ENCODE results near the gene RIOK2.
"Not testable (repeated sequence)": the region's sequence is repeated elsewhere in the genome, so short reads cannot be mapped to it uniquely, and the experiment has no call there.

The RIOK2 gene

GRCh38 chr5:97171703-97172102, 11.3 kb downstream of the RIOK2 start:
- DNase-seq (ENCODE audit: low read depth in 2 of 3, low spot score in 2 of 3), result no peak

- no peak for DNase-seq (ENCODE audit: low read depth in 2 of 3, low spot score in 2 of 3)
Observed at GRCh38 chr5:97167435-97167834, 15.6 kb downstream of the RIOK2 start.

DNA sequence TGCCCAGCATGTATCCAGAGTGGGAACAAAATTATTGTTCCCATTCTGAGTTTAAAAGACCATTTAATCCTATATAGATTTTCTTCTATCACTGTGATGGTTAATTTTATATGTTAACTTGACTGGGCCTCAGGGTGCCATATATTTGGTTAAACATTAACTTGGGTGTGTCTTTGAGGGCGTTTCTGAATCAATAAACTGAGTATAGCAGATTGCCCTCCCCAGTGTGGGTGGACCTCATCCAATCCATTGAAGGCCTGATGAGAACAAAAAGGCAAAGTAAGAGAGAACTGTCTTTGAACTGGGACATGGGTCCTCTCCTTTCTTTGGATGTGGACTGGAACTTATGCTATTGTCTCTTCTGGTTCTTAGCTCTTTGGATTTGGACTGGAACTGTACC, 17.3 kb downstream of the RIOK2 start:
- no peak for DNase-seq (ENCODE audit: low read depth in 2 of 3, low spot score in 2 of 3)

- DNase-seq (ENCODE audit: low read depth in 2 of 3, low spot score in 2 of 3), result no peak
Observed at GRCh38 chr5:97164846-97165245, 18.2 kb downstream of the RIOK2 start.

DNA sequence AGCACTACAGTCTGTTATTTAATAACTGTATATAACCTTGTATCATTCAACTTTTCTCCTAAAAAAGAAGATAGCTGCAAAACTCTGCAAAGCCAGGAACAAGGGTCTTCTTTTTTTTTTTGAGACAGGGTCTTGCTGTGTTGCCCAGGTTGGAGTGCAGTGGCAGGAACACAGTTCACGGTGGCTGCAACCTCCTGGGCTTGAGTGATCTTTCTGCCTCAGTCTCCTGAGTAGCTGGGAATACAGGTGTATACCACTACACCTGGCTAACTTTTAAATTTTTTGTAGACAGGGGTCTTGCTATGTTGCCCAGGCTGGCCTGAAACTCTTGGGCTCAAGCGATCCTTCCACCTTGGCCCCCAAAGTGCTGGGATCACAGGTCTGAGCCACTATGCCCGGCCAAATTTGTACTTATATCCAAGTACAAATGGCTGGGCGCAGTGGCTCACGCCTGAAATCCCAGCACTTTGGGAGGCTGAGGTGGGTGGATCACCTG, 19.2 kb downstream of the RIOK2 start:
- DNase-seq (ENCODE audit: low read depth in 2 of 3, low spot score in 2 of 3), result no peak

DNA sequence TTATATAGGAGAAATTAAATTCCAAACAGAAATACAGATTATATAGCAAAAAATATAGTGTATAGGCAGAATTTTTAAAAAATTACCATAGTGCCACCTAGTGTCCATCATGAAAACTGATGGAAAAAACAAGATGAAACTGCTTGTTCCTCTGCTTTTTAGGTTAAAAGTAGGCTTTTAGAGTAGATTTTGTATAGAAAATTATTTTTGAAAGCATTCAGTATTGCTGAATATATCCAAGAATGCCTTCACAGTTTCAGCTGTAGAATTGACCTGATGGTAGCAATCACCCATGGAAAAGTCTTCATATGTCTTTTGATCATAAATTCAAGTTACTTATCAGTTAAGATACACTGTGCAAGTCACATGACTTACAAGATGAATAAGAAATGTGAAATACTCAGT, 19.7 kb downstream of the RIOK2 start:
- DNase-seq (ENCODE audit: low read depth in 2 of 3, low spot score in 2 of 3), result no peak

- DNase-seq (ENCODE audit: low read depth in 2 of 3, low spot score in 2 of 3), result no peak
Observed at GRCh38 chr5:97162045-97162444, 21.0 kb downstream of the RIOK2 start.

- DNase-seq (ENCODE audit: low read depth in 2 of 3, low spot score in 2 of 3), result no peak
Observed at GRCh38 chr5:97157689-97158088, 25.4 kb downstream of the RIOK2 start.

- DNase-seq (ENCODE audit: low read depth in 2 of 3, low spot score in 2 of 3), result no peak
Observed at GRCh38 chr5:97151370-97151769, 31.7 kb downstream of the RIOK2 start.

GRCh38 chr5:97150401-97150800, 32.6 kb downstream of the RIOK2 start:
- DNase-seq (ENCODE audit: low read depth in 2 of 3, low spot score in 2 of 3), result no peak

DNA sequence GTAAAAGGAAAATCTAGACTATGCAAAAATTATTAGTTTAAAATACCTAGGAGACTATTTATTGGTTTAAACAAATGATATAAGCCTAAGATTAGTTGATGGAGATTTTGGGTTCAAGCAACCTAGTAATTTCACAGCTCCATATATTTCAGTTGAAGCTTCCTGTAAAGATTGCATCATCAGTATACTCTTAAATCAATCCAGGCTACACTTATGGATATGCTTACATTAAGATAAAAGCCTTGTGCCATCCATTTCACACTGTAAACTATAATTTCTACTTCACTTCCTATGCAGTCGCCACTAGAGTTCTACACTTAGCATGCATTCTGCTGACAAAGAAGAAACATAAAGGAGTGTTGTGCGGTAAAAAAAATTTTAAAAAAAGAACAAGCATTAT, 33.3 kb downstream of the RIOK2 start:
- DNase-seq (ENCODE audit: low read depth in 2 of 3, low spot score in 2 of 3), result no peak

DNA sequence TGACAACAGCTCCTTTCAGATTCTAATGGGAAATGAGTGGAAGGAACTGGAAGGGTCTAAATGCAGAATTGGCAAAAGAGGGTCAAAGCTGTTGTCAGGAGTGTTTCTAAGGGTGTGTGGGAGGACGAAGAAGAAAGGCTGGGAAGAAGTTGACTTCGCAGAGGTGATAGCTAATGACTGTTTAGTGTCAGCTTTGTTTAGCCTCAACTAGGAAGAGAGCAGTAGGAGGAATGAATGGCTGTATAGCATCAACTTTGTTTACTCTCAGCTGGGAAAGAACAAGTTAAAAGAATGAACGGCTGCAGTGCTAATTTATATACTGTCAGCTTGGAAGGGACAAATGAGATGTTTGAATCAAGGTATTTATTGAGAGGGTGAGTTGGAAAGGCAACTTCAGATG, 34.8 kb downstream of the RIOK2 start:
- no peak for DNase-seq (ENCODE audit: low read depth in 2 of 3, low spot score in 2 of 3)

GRCh38 chr5:97143704-97144103, 39.3 kb downstream of the RIOK2 start:
- no peak for DNase-seq (ENCODE audit: low read depth in 2 of 3, low spot score in 2 of 3)

- DNase-seq (ENCODE audit: low read depth in 2 of 3, low spot score in 2 of 3), result no peak
Observed at GRCh38 chr5:97142521-97143254, 40.4 kb downstream of the RIOK2 start, which contains the start of gene LIX1. TSS of gene LIX1 (minus strand) at chr5:97142611. CDS start at chr5:97142576, 35 bp downstream.

DNA sequence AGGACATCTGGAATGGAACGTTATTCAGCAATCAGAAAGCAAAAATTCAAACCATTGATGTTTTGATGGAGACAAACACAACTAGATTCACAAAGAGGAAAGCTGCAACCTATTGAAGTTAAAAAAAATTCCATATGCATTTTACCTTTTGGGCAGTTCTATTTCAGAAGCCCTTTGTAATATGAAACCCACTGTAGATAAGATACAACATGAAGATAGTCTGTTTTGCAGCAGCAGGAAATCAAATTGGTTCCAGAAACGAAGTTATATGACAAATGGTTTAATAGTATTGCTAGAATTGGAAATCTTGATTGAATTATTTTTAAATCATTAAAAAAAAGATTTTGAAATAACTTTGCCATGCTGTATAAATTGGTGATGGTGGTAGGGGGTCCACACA, 41.5 kb downstream of the RIOK2 start:
- no peak for DNase-seq (ENCODE audit: low read depth in 2 of 3, low spot score in 2 of 3)

DNA sequence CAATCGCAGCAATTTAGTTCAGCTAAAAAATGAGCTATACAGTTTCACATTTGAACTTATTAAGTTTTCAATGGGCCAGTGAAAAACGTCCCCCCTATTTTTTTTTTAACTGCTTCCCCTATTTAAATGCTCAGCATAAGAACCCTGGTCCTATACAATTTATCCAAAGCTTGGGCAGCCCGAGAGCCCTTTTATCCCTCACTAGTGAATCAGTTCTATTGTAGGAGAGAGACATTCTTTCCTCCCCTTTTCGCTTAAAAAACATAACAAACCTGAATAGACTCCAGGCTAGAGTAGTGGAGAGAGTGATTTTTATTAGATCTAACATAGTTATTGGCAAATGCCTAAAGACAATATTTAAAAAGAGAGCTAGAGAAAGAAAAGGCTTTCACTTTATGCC, 42.0 kb downstream of the RIOK2 start:
- no peak for DNase-seq (ENCODE audit: low read depth in 2 of 3, low spot score in 2 of 3)

DNA sequence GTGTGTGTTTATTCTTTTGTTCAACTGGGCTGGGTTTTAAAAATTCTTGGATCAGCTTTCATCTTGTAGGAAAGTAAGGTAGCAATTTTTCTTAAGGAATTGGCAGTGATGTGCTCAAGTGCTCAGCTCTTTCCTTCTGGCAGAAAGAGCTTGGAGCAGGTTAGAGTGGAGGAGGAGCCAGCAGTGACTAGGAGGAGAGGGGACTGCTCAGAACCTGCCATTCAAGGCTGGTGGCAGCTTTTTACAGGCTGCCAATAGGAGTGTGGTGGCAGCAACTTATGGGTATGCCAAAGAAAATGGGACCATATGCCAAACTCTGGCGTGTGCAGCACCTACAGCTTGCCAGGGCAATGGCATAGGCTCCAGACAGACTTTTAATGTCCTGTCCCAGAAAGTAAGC, 42.8 kb downstream of the RIOK2 start:
- not testable (repeated sequence) for DNase-seq (ENCODE audit: low read depth in 2 of 3, low spot score in 2 of 3)

- no peak for DNase-seq (ENCODE audit: low read depth in 2 of 3, low spot score in 2 of 3)
Observed at GRCh38 chr5:97136475-97136874, 46.6 kb downstream of the RIOK2 start.

GRCh38 chr5:97135868-97136267, 47.2 kb downstream of the RIOK2 start:
- DNase-seq (ENCODE audit: low read depth in 2 of 3, low spot score in 2 of 3), result no peak

DNA sequence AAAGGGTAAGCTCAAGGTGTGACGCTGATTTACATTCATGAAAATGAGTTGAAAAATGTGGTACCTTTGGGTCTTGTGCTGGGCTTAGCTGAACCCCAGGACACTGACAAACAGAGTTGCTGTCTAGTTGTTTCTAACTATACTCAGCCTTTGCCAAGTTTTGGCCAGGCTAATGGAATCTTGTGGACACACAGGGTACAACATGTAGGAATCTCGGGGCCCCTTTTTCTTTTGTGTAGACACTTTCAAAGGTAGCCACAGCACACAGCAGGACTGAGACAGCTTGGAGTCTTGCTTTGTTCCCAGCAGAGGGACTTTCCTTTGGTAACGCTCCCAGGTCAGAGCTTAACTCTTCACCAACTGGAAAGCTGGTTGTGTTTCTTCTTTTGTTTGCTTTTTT, 48.4 kb downstream of the RIOK2 start:
- no peak for DNase-seq (ENCODE audit: low read depth in 2 of 3, low spot score in 2 of 3)

DNA sequence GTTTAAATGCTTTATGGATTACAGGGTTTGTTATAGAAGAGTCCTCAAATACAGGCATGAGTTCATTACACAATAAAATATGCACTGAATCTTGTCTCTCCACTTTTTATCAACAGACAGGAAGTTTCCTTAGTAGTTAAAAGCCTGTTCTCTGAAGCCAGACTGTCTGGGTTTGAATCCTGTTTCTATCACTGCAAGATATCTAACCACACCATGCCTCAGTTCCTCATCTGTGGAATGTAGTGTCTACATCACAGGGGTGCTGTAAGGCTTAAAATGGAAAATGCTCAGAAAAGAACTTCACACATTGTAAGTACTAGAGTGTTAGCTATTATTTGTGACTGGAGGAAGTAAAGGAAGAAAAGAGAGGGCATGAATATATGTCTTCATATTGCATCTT, 49.9 kb downstream of the RIOK2 start:
- no peak for DNase-seq (ENCODE audit: low read depth in 2 of 3, low spot score in 2 of 3)

- no peak for DNase-seq (ENCODE audit: low read depth in 2 of 3, low spot score in 2 of 3)
Observed at GRCh38 chr5:97131921-97132320, 51.1 kb downstream of the RIOK2 start.

DNA sequence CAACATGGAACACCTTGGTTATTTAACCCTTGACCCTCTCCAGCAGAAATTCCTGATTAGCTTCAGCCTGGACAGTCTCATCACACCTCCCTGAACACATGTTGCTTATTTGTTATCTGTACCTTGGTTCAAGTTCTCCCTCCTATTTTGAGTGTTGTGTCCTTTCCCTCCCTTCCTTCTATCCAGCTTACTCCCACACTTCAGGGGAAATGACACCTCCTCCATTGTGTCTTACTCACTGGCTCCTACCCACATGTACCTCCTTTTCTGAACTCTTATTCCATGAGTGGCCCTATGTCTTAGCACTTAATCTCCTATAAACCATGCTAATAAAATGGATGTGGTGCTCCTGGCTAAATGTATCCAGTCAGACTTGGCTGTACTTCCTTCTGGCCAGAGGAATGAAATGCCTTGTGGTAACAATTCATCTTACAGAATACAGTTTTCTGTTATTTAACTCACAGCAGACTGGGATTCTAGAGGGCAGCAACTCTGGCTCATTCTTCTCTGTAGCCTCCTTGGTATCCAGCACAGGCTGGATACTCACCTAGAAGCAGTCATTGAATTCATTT, 51.8 kb downstream of the RIOK2 start:
- no peak for DNase-seq (ENCODE audit: low read depth in 2 of 3, low spot score in 2 of 3)
